ENCODE results near the gene SENP8.

SENP8 gene

GRCh38 chr15:72176159-72176558, 58.0 kb downstream of the SENP8 start:
- DNase-seq, result no peak

GRCh38 chr15:72176743-72177142, 58.5 kb downstream of the SENP8 start:
- no peak for DNase-seq

DNA sequence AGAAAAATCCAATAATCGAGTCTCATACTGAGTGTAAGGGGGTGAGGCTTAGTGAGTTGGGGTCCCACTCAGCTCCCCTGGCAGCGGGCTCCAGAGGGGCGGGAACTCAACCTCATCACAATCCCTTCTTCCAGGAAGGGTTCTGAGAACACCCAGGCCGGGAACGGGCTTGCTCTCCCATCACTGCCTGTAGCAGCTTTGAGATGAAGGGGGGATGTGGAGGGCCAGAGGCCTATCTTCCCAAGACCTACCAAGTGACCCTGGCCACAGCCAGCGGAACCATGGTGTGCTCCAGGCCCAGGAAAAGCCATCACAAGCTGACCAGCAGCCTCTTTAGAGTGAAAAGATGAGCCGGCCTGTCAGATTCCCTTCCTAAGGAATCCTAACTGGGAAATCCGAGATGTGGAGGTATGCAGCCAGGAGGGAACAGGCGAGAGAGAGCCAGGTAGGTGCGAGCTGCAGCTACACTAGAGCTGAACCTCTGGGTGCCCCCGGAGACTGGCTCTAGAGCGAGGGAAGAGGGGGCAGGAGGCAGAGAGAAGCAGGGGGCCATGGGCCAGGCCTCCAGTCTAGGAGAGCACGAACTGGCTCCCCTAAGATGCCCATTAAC, 60.9 kb downstream of the SENP8 start:
- no peak for DNase-seq

DNA sequence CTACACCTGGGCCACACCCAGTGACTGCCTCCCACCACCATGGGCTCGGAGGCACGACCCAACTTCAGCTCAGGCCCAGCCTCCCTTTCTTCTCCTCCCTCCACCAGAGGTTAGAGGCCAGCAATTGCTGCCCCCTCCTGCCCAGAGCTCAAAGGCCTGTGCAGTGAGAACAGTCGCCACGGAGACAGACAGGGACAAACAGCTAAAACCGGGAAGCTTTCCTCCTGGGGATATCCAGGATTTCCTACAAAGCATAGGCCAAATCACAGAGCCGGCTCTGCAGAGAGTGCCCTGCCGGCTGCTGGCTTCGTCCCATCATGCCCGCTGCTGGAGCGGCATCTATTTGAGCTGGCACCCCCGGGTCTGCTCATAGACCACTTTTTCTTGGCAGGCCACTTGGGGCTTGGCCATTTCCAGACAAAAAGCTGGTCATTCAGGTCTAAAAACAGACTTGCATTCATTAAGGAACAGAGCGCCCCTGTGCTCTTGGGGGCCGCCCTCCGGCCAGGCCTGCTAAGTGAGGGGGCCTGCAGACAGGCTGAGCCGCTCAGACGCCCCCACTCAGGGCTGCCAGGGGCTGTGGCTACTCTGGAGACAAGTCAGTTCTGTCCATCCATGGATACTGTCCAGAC, 61.9 kb downstream of the SENP8 start:
- DNase-seq, result peak; percentile 8

- no peak for DNase-seq
These were observed 62.6 kb downstream of the SENP8 start for GRCh38 chr15:72180761-72181324.

DNA sequence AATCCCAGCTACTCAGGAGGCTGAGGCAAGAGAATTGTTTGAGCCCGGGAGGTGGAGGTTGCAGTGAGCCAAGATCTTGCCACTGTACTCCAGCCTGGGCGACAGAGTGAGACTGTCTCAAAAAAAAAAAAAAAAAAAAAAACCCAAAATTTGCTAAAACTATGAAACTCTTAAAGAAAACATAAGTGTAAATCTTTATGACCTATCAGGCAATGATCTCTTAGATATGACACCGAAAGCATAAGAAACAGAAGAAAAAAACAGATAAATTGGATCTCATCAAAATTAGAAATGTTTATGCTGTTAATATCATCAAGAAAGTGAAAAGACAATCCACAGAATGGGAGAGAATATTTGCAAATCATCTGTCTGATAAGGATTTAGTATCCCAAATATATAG, 64.0 kb downstream of the SENP8 start:
- no peak for DNase-seq

GRCh38 chr15:72182673-72183072, 64.5 kb downstream of the SENP8 start:
- DNase-seq, result no peak

- no peak for DNase-seq
These were observed 65.6 kb downstream of the SENP8 start for GRCh38 chr15:72183781-72184164.

GRCh38 chr15:72184165-72184811, 66.1 kb downstream of the SENP8 start:
- DNase-seq, result no peak

DNA sequence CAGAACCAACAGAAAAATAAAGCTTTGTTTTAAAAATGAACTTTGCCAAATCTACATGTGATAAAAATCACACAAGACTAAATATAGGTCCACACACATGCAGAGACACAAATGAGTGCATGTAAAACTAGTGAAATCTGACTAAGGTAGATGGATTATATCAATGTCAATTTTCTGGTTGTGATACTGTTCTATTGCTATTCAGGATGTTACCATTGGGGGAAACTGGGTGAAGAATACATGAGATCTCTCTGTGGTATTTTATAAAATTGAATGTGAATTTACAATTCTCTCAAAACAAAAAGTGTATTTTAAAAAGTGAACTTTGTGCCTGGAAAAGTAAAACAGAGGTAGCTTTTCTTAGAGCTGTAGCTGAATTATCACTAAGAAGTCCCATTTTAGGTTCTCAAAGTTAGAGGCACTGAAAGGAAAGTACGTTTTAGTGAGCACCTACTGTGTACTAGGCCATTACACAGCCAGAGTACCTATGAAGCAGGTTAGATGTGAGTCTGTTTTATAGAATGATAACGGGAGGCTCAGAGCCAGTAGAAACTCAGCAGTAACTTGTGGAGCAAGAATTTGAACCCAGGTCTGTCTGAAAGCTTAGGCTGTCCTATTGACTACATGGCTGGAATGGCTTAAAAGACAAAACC, 71.2 kb downstream of the SENP8 start:
- DNase-seq, result no peak

DNA sequence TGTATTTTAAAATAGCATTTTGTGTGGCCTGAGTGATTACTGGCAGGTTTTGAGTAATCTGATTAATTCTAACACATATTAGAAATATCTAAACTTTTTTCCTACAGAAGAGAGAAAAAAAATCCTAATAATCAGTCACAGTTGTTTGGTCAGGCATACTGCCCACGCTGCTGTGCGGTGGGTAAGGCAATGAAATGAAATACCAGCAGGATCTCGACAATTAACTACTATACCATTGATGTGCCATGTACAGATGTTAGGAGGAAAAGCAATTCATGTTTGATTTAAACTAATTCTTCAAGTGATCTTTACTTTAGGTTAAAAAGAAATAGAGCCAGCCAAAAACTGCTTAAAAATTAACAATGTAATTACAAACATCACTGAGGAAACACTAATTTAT, 74.2 kb downstream of the SENP8 start:
- no peak for DNase-seq

Measured in DMS53 (cell line).